ENCODE measurements around the gene PARVA.
"Not testable (repeated sequence)": the region's sequence is repeated elsewhere in the genome, so short reads cannot be mapped to it uniquely, and the experiment has no call there.

PARVA gene

GRCh38 chr11:12377106-12377823 lies at the start of gene PARVA:
TSS of gene PARVA (plus strand) at chr11:12377571. CDS start at chr11:12377648, 77 bp downstream.
- DNase-seq: peak; percentile 39

DNA sequence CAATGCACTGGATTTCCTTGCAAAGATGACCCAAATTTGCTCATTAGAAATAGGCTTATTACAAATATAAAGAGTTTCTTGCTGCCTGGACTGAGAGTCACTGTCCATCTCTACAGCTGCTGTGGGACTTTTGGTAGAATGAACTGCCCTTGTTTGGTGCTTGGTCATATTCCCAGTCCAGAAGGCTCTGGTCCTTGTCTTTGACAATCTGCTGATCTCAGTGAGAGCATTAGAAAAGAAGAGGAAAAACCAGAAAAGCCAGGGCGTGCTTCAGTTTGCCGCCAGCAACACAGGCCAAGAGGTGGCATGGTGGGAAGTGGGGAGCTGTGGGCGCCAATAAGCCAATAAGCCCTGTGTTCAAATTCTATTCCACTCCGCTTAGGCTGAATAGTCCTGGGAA lies 48.2 kb upstream of the PARVA start:
- no peak for DNase-seq

GRCh38 chr11:12329797-12330196 lies 47.6 kb upstream of the PARVA start:
- peak; percentile 93 for DNase-seq

- peak; percentile 98 for DNase-seq
These were observed 46.7 kb upstream of the PARVA start for GRCh38 chr11:12330485-12331231.

GRCh38 chr11:12331239-12331874 lies 46.0 kb upstream of the PARVA start:
- peak; percentile 93 for DNase-seq

GRCh38 chr11:12343526-12343925 lies 33.8 kb upstream of the PARVA start:
- DNase-seq: no peak

DNA sequence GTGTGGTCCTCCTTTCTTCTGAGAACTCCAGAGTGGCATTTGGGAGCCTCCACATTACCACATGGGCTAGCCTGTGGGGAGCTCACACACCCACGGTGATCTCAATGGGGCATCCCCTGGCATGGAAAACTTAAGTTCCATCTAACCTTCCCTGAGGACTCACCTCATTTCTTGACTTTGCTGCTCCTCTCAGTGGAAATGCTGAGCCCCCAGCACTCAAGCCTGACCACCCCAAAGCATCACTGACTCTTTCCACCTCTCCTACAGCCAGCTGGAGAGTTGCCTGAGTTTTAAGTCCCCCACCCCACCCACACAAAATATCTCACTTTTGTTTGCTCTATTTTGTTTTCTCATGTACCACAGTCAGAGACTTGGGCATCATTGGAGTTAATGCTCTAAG lies 23.8 kb upstream of the PARVA start:
- no peak for DNase-seq

- no peak for DNase-seq
These were observed 22.4 kb upstream of the PARVA start for GRCh38 chr11:12354750-12355545.

- no peak for DNase-seq
These were observed 20.3 kb upstream of the PARVA start for GRCh38 chr11:12356944-12357655.

DNA sequence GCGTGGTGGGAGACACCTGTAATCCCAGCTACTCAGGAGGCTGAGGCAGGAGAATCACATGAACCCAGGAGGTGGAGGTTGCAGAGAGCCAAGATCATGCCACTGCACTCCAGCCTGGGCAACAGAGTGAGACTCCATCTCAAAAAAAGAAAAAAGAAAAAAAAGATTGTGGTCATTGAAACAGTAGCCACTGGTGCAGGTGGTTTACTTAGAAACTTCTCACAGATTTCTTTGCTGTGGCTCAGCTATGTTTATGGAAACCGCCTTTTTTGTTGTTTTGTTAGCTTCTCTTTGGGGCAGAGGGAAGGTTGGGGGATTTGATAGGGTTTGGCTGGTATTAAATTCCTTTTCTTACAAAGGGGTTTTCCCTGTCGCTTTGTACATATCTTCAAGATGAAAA lies 19.7 kb upstream of the PARVA start:
- DNase-seq: not testable (repeated sequence)

DNA sequence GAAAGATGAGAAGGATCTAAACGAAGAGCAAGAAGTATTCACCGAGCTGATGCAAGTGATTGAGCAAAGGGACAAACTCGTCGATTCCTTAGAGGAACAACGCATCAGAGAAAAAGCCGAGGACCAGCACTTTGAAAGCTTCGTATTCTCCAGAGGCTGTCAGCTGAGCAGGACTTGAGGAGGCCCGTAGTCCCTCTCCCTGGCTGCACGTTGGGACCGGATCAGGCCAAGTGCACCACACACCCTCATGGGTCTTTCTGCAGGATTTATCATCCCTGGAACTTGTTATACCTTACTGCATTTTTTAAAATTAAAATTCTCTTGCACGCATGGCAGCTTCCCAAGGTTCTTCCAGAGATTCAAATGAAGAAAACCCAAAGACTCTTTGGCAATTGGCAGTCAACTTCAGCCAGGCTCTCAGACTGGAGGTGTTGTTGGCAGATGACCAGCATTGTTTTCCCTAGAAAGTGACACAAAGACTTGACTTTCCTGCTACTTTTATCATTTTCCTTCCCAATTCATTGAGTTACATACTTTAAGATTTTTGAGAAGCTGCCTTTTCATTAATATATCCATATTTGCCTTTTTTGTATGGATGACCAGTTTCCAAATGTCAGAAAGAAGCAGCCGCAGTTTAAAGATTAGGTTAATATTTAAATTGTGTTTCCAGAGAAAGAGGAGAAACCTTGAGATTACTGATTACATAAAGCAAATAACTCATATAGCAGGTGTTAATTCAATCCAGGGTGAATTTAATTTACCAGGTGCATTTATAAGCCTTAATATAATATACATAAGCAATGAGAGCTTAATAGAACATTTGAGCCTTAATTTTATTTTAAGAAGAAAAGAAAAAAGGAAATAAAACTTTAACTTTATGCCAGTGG lies 18.8 kb upstream of the PARVA start:
- no peak for DNase-seq

DNA sequence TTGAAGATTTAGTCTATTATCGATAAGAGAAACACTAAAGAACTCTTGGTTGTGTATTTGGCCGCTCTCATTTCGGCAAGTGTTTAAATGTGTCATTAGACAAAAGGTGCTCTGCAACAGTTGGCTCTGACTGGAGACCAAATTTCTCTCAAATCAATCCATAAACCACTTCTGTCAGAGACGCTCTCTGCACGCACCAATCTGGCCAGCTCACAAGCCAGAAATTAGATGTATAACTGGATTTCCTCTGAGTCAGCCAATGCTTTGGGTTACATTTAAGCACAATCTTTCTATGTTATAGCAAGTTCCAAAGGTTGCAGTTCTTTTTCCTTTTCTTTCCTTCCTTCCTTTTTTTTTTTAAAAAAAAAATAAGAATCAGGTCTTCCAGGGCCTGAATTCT lies 17.6 kb upstream of the PARVA start:
- DNase-seq: no peak

GRCh38 chr11:12361682-12362081 lies 15.7 kb upstream of the PARVA start:
- peak; percentile 41 for DNase-seq

- DNase-seq: no peak
These were observed 14.5 kb upstream of the PARVA start for GRCh38 chr11:12362857-12363256.

DNA sequence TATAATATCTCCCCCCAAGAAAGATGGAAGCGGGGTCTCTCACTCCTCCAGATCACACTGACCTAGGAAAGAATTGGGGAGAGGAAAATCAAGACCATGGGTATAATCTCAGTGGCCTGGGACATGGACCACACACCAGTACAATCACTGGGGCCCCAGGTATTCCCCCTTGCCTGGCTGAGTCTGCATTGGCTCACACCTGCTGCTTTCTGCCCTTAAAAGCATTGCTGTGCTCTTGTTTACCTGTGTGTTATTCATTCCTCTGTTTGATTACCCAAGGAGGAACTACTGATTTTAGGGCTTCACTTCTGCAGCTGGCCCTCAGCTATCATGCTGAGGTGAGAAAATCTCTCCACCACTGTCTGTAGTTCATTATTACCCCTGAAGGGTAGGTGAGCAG lies 14.0 kb upstream of the PARVA start:
- no peak for DNase-seq

DNA sequence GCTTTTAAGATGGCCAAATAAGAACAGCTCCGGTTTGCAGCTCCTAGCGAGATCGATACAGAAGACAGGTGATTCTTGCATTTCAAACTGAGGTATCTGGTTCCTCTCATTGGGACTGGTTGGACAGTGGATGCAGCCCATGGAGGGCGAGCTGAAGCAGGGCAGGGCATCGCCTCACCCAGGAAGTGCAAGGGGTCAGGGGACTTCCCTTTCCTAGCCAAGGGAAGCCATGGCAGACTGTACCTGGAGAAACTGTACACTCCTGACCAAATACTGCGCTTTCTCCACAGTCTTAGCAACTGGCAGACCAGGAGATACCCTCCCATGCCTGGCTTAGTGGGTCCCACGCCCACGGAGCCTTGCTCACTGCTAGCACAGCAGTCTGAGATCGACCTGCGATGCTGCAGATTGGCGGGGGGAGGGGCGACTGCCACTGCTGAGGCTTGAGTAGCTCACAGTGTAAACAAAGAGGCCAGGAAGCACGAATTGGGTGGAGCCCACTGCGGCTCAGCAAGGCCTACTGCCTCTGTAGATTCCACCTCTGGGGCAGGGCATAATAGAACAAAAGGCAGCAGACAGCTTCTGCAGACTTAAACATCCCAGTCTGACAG lies 11.3 kb upstream of the PARVA start:
- not testable (repeated sequence) for DNase-seq

DNA sequence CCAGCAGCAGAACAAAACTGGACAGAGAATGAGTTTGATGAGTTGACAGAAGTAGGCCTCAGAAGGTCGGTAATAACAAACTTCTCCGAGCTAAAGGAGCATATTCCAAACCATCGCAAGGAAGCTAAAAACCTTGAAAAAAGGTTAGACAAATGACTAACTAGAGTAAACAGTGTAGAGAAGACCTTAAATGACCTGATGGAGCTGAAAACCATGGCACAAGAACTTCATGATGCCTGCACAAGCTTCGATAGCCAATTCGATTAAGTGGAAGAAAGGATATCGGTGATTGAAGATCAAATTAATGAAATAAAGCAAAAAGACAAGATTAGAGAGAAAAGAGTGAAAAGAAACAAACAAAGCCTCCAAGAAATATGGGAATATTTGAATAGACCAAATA lies 10.3 kb upstream of the PARVA start:
- DNase-seq: not testable (repeated sequence)

DNA sequence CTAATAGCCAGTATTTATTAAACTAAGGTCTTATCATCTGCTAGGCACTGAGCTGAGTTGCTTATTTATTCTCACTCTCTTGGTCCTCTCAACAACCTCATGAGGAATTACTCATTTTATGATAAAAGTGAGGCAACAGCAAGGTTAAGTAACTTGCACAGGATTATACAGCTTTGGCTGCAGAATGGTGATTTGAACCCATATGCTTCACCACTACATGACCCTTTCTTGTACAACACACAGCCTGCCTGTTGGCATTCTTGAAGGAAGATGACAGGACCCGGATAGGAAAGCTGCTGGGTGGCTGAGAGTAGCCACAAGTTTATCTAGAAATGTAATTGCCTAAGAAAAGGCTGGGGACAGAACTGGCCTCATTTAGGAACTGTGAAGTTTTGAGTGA lies 5.3 kb upstream of the PARVA start:
- DNase-seq: no peak

DNA sequence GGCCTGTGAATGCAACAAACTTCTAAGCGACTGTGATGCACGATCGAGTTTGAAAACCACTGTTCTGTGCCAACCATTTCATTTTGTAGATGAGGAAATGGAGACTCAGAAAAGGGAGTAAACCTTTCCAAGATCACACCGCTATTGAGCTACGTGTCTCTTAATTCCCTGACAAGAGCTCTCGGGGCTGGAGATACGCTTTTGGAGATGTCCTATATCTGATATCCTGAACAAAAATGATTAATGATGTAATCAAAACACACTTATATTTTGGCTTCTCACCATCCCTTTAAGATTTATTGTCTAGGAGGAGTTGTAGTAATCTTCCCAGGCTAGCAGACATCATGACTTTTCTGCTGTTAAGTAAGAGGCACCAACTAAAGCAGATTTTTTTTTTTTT lies 1.7 kb upstream of the PARVA start:
- no peak for DNase-seq

DNA sequence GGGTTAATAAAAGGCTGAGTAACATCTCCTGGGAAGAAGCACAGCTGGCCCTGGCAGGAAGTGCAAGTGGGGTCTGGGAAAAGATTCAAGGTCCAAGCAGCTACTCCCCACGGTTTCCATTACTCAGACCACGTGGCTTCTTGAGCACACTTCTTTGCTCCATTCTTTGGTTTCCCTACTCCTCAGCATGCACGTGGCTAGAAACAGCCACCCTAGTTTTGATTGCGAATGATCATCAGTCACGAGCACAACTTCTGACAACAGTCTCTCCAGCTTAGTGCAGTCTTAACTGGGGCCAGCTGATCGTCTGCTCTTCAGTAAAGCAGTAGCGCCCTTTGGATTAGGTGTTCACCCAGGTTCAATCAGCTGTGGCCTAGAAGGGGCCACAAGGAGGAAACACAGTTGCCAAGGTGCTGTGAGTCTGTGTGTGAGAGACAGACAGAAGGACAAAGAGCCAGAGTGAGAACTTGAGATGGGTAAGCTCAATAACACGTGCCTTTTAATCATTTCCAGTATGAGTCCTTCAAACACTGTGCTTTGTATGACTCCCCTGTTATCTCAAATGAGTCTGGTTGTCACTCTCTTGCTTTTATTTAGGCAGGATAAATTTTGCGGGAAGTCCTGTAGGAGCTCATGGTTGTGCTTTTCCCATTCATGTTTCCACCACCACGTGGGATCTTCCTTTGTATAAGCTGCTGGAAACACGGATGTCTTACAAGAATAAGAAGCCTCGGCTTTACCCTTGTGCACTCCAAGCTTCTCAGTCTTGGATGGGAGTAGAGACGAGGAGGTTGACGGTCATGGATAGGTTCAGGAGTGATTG lies 901 bp upstream of the PARVA start:
- DNase-seq: no peak
